Tibial artery (tissue), 4 donors: ENCODE results near the gene ADAMTS10.
A peak's percentile ranks its signal among the peaks of the same experiment; 100 is the strongest.

Experiments used
- DNase-seq, 2 donors: peaks; one replicate each; pipeline ENCODE4 v3.0.0-alpha.2; 2019
- H3K27ac ChIP-seq, 2 donors: fragments of 200-600 bp; sonication (generic) in 1 of 2; 1 replicate in 1 of 2; 2 replicates in 1 of 2; pipeline ENCODE4 v1.5.1; 2018 to 2019; ENCODE audit warnings: mild to moderate bottlenecking in 1 of 2
- H3K27me3 ChIP-seq, 2 donors: fragments of 200-600 bp; sonication (generic) in 1 of 2; one replicate each; pipeline versions ENCODE4 v1.5.1 to v1.6.0; 2016 to 2019
- H3K36me3 ChIP-seq, 3 donors: fragments of 200-600 bp; sonication (generic) in 2 of 3; one replicate each; pipeline ENCODE4 v1.5.1; 2016 to 2019; ENCODE audit warnings: mild to moderate bottlenecking in 2 of 3
- H3K4me1 ChIP-seq, 4 donors: fragments of 200-600 bp; sonication (generic) in 2 of 4; 1 replicate in 3 of 4; 2 replicates in 1 of 4; pipeline ENCODE4 v1.5.1; 2016 to 2019
- H3K4me3 ChIP-seq, 2 donors: fragments of 200-600 bp; sonication (generic) in 1 of 2; 1 replicate in 1 of 2; 2 replicates in 1 of 2; pipeline ENCODE4 v1.5.1; 2018 to 2019; ENCODE audit warnings: mild to moderate bottlenecking in 2 of 2
- H3K9me3 ChIP-seq, 3 donors: fragments of 200-600 bp; sonication (generic) in 1 of 3; one replicate each; pipeline ENCODE4 v1.5.1; 2016 to 2019
- intact Hi-C: fragments of 100-400 bp; cut with DNase I; formaldehyde crosslinking; loops from one replicate; pipeline ENCODE4 v1.15.0; 2023; ENCODE audit warnings: low total_unique reads
- TF ChIP-seq, protein P1 (sequence below), 2 experiments: fragments of 200-600 bp in 1 of 2; fragments of 450-650 bp in 1 of 2; IDR thresholded peaks; one replicate each; pipeline ENCODE4 v1.5.1; 2017 to 2019; ENCODE audit warnings: antibody characterized with exemption in 2 of 2, mild to moderate bottlenecking in 1 of 2, moderate library complexity in 1 of 2

The ADAMTS10 gene

DNA sequence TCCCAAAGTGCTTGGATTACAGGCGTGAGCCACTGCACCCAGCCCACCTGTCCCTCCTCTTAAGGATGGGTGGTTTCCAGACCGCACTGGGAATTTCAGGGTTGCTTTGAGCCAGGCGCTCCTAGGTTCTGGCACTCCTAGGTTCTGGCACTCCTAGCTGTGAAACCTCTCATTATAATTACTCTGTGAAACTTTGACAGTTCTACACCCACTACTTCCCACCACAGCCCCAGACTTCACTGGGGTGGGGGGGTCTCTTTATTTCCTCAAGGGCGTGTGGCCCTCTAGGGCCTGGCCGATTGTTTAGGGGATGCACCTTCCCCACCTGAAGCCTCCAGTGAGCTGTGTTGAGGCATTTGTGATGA lies 2.3 kb upstream of the ADAMTS10 start:
- intact Hi-C loops: no loop called here
- Histone ChIP-seq H3K27me3 (no peaks in the 10 kb centered on the region), H3K4me1 (peaks cover 0 to 43% (median 20%) of the 10 kb centered on the region in 4 donors), H3K4me3 (no peak overlapping the region), H3K27ac (peak overlapping the region in 1 of 2 donors; percentile 39), H3K9me3 (no peaks in the 10 kb centered on the region), H3K36me3 (no peaks in the 10 kb centered on the region)
- TF ChIP-seq, protein P1, sequence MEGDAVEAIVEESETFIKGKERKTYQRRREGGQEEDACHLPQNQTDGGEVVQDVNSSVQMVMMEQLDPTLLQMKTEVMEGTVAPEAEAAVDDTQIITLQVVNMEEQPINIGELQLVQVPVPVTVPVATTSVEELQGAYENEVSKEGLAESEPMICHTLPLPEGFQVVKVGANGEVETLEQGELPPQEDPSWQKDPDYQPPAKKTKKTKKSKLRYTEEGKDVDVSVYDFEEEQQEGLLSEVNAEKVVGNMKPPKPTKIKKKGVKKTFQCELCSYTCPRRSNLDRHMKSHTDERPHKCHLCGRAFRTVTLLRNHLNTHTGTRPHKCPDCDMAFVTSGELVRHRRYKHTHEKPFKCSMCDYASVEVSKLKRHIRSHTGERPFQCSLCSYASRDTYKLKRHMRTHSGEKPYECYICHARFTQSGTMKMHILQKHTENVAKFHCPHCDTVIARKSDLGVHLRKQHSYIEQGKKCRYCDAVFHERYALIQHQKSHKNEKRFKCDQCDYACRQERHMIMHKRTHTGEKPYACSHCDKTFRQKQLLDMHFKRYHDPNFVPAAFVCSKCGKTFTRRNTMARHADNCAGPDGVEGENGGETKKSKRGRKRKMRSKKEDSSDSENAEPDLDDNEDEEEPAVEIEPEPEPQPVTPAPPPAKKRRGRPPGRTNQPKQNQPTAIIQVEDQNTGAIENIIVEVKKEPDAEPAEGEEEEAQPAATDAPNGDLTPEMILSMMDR (IDR thresholded peaks at IDR 0.05): no peak
- DNase-seq: no peak

DNA sequence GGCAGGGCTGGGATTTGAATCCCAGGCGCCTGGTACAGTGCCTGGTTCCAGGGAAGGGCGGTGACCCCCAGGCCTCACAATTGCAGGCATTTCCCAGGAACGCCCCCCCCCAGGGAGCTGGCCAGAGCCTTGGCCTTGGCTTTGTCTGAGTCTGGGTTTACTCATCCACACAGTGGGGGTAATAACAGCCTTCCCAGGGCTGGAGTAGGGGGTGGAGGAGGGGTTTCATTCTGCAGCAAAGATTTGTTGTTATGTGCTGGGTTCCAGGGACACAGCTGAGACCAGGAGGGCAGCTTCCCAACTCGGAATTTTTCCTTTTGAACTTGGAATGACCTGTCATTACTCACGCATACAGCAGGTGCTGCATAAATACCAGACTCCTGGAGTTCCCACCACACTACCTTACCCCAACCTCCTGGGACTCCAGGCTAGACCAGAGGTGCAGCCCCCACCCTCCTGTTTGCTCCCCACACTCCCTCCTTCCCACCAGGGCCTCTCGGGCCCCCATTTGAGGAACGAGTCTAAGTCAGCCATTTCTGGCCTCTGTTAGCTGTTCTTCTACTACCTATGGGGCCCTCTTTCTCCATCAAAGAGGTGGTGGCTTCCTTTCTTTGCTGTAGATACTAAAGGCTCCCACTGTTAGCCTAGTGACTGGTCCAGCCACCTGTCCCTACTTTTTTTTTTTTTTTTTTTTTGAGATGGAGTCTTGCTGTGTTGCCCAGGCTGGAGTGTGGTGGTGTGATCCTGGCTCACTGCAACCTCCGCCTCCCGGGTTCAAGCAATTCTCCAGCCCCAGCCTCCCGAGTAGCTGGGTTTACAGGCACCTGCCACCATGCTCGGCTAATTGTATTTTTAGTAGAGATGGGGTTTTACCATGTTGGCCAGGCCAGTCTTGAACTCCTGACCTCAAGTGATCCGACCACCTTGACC lies 1.6 kb upstream of the ADAMTS10 start:
- intact Hi-C loops: no loop called here
- no peaks in the 10 kb centered on the region for H3K27me3 ChIP-seq
- H3K9me3 ChIP-seq: no peaks in the 10 kb centered on the region
- no peaks in the 10 kb centered on the region for H3K36me3 ChIP-seq
- TF ChIP-seq, protein P1 (IDR thresholded peaks at IDR 0.05): no peak
- peaks cover 0 to 49% (median 25%) of the 10 kb centered on the region in 4 donors for H3K4me1 ChIP-seq
- DNase-seq: peak; percentile 85 to 89
- H3K4me3 ChIP-seq: no peak overlapping the region
- peak overlapping the region; percentile 87 to 89 for H3K27ac ChIP-seq

DNA sequence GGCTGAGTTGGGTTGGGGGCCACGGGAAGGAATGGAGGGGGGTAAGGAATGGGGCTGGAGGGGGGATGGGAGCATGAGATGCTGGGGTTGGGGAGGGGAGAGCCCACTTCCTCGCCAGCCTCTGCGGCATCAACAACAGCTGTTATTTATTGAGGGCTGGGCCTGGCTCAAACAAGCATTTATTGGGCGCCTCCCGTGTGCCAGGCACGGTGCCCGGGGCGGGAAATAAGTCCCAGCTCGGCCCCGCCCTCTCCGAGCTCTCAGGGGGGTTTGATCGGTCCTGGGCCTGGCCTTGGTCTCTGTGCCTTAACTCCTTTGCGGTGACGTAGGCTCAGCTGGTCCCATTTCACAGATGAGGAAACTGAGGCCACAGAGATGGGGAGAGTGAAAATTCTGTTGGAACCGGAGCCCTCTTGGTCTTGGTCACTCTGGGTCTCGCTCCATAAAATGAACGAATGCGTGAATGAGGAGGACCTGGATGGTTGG lies 919 bp upstream of the ADAMTS10 start:
- Histone ChIP-seq H3K9me3 (no peaks in the 10 kb centered on the region), H3K4me1 (peaks cover 0 to 57% (median 31%) of the 10 kb centered on the region in 4 donors), H3K27me3 (no peaks in the 10 kb centered on the region), H3K27ac (peak overlapping the region; percentile 87 to 89), H3K36me3 (no peaks in the 10 kb centered on the region), H3K4me3 (no peak overlapping the region)
- TF ChIP-seq, protein P1 (IDR thresholded peaks at IDR 0.05): no peak
- intact Hi-C loops: no loop called here
- peak; percentile 45 to 80 for DNase-seq

DNA sequence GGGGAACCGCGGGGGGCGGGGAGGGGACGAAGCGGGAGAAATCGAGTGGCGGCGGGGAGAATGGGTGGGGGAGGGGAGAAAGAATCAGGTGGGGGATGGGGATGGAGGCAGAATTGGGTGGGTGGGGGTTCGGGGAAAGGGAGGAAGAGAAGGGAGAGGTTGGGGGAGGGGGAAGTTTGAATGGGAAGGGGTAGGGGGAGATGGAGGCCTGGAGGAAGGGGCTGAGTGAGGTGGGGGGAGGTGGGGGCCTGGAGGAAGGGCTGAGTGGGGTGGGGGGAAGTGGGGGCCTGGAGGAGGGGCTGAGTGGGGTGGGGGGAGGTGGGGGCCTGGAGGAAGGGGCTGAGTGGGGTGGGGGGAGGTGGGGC lies 403 bp upstream of the ADAMTS10 start:
- no peak for DNase-seq
- TF ChIP-seq, protein P1 (IDR thresholded peaks at IDR 0.05): no peak
- Histone ChIP-seq H3K4me1 (peaks cover 0 to 61% (median 32%) of the 10 kb centered on the region in 4 donors), H3K27ac (peak overlapping the region; percentile 87 to 89), H3K27me3 (no peaks in the 10 kb centered on the region), H3K36me3 (no peaks in the 10 kb centered on the region), H3K4me3 (peak overlapping the region; percentile 82 to 86), H3K9me3 (no peaks in the 10 kb centered on the region)
- intact Hi-C loops: no loop called here

DNA sequence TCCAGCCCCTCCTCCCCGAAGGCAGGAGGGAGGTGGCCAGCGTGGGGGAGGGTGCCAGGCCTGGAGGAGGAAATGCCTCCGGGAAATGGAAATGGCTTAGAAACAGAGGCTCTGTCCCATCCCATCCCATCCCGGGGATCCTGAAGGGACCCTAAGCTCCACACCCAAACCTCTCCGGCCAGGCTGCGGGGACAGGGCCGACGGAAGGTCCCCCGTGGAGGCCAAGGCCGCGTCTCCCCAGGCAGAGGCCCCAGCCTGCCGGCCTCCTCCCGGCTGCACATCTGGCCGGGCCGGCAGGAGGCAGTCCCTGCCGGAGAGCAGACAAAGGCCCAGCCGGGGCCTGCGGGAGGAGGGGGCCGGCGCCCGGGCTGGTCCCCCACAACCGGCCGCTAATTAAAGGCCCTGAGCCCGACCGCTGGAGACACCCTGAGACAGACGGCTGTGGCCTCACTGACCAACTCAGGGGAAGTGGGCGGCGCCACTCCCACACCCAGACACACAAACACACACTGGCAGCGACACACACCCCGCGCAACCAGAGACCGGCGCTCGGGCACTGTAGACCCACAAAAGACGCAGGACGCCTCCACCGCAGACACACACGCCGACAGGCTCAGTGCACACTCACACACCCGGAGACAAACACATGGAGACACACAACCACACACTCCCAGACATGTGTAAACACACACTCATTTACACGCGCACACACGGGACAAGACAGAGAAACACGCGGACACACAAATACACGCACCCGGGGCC lies 1.1 kb downstream of the ADAMTS10 start:
- Histone ChIP-seq H3K4me3 (peak overlapping the region; percentile 82 to 86), H3K27me3 (no peaks in the 10 kb centered on the region), H3K9me3 (peaks cover 0 to 5% (median 0%) of the 10 kb centered on the region in 3 donors), H3K27ac (peak overlapping the region; percentile 87 to 89), H3K4me1 (peaks cover 0 to 52% (median 32%) of the 10 kb centered on the region in 4 donors), H3K36me3 (peaks cover 9 to 13% (median 13%) of the 10 kb centered on the region in 3 donors)
- DNase-seq: peak; percentile 81 to 90
- TF ChIP-seq, protein P1 (IDR thresholded peaks at IDR 0.05): peak; percentile 24 to 31
- intact Hi-C loops: no loop called here
